Measurements from ENCODE around the gene ARHGAP26. TPM values are rescaled to one million over a fixed set of nuclear protein-coding genes. Genes with fewer than 3 reads are reported as not detected.

ARHGAP26 gene
- total RNA-seq, 1 experiment from 2014 or later, result 65.5 TPM

- CTCF ChIA-PET, result interaction anchor here (0.6 to 1.0 kb wide), 2 partner anchors 81 to 242 kb away, joined by 3 to 4 read pairs; no protein-coding TSS in a partner anchor
- H3K36me3 ChIP-seq (ENCODE audit: control insufficient read depth, insufficient read depth, low read length), result no peaks in the 10 kb centered on the region
- peak; percentile 81 for ATAC-seq
- no peak overlapping the region for H3K27ac ChIP-seq (ENCODE audit: low read length)
- POLR2A ChIA-PET, result interaction anchor here (0.6 to 0.9 kb wide), 2 partner anchors 25 to 623 kb away, joined by 4 to 13 read pairs; no protein-coding TSS in a partner anchor
- H3K9me3 ChIP-seq (ENCODE audit: control insufficient read depth, insufficient read depth, low read depth, low read length), result no peaks in the 10 kb centered on the region
- in situ Hi-C loops (cut with HindIII; ENCODE audit: low pct_unique_long_range_greater_than_20kb, low sequenced_read_pairs), result no loop called here
- BruUV-seq (replicated peaks), result no TSS peak
- DNase-seq (ENCODE audit: low read depth, low spot score), result peak; percentile 59
- TF ChIP-seq TCF7L2 (IDR thresholded peaks at IDR 0.05; ENCODE audit: low read depth, low read length) (no peak), REST (IDR thresholded peaks at IDR 0.05; ENCODE audit: insufficient read depth in 1 of 2, low read depth in 2 of 2, low read length in 1 of 2) (no peak), CTCF (IDR thresholded peaks at IDR 0.05) (no peak), SIN3A (IDR thresholded peaks at IDR 0.05; ENCODE audit: borderline replicate concordance, insufficient read depth, low read depth, low read length) (no peak), POLR2AphosphoS5 (IDR thresholded peaks at IDR 0.05; ENCODE audit: low read depth, low read length) (no peak)
- 0 out of 2 replicates have a peak, but pooled peaks cover 3% of the 10 kb centered on the region for H3K4me1 ChIP-seq (ENCODE audit: control insufficient read depth, insufficient read depth, low read length)
- no peaks in the 10 kb centered on the region for H3K27me3 ChIP-seq (ENCODE audit: control insufficient read depth, insufficient read depth, low read length)
- intact Hi-C loops (cut with micrococcal nuclease; ENCODE audit: unreplicated experiment), result no loop called here
- H3K4me3 ChIP-seq (ENCODE audit: low read depth in 2 of 2, low read length in 2 of 2), result no peak overlapping the region
Observed at GRCh38 chr5:142959683-142960657, 189.8 kb downstream of the ARHGAP26 start.

GRCh38 chr5:142961440-142962173, 191.4 kb downstream of the ARHGAP26 start:
- Histone ChIP-seq H3K27ac (ENCODE audit: low read length) (no peak overlapping the region), H3K4me1 (ENCODE audit: control insufficient read depth, insufficient read depth, low read length) (0 out of 2 replicates have a peak, but pooled peaks cover 3% of the 10 kb centered on the region), H3K27me3 (ENCODE audit: control insufficient read depth, insufficient read depth, low read length) (no peaks in the 10 kb centered on the region), H3K4me3 (ENCODE audit: low read depth in 2 of 2, low read length in 2 of 2) (no peak overlapping the region), H3K9me3 (ENCODE audit: control insufficient read depth, insufficient read depth, low read depth, low read length) (no peaks in the 10 kb centered on the region), H3K36me3 (ENCODE audit: control insufficient read depth, insufficient read depth, low read length) (no peaks in the 10 kb centered on the region)
- ChIA-PET CTCF (interaction anchor here (1.0 kb wide), 1 partner anchor 244 kb away, joined by 3 read pairs; no protein-coding TSS in a partner anchor), POLR2A (no interaction called here)
- BruUV-seq (replicated peaks), result no TSS peak
- TF ChIP-seq CTCF (IDR thresholded peaks at IDR 0.05) (no peak), POLR2AphosphoS5 (IDR thresholded peaks at IDR 0.05; ENCODE audit: low read depth, low read length) (no peak), REST (IDR thresholded peaks at IDR 0.05; ENCODE audit: insufficient read depth in 1 of 2, low read depth in 2 of 2, low read length in 1 of 2) (no peak)
- ATAC-seq (no peak), DNase-seq (ENCODE audit: low read depth, low spot score) (no peak)
- in situ Hi-C loops (cut with HindIII; ENCODE audit: low pct_unique_long_range_greater_than_20kb, low sequenced_read_pairs), result no loop called here
- intact Hi-C loops (cut with micrococcal nuclease; ENCODE audit: unreplicated experiment), result no loop called here
